ENCODE results near the gene B3GNT4. TPM values are rescaled to one million over a fixed set of nuclear protein-coding genes. Genes with fewer than 3 reads are reported as not detected.
"Not testable (repeated sequence)": the region's sequence is repeated elsewhere in the genome, so short reads cannot be mapped to it uniquely, and the experiment has no call there.

The B3GNT4 gene
- 0.36 and 0.45 TPM in 2 replicates for total RNA-seq

DNA sequence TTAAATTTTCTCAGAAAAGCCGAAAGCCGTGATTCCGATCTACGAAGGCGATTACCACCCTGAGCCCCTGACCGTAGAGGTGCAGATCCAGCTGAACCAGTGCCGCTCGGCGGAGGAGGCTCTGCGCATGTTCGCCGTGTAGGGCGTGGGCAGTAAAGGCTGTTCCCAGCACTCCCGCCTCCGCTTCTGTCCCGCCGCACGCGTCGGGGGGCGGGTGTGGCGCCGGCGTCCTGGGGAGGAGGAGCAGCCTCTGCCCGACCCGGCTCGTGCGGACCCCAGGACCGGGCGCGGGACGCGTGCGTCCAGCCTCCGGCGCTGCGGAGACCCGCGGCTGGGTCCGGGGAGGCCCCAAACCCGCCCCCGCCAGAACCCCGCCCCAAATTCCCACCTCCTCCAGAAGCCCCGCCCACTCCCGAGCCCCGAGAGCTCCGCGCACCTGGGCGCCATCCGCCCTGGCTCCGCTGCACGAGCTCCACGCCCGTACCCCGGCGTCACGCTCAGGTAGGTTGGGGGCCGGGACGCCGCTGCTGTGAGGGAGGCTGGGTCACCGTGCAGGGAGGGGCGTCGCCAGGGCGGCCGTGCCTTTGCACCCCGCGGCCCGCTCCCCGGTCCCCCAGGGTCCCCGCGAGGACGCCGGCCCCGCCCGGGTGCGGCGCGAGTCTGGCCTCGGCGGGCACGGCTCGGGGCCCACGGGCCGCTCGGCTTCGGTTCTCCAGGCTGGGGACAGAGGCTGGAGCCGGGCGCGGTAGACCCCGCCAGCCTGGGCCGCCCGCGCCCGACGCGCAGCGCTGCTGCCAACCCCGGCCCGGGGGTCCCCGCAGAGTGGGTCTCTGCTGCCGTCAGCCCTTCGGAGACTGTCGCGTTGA is at the start of gene B3GNT4:
Gene B3GNT4 (plus strand): TSS at position 409 of the 866 bp plus-strand sequence. CDS start 910 bp downstream, outside the sequence.
- intact Hi-C loops (cut with micrococcal nuclease), result no loop called here

DNA sequence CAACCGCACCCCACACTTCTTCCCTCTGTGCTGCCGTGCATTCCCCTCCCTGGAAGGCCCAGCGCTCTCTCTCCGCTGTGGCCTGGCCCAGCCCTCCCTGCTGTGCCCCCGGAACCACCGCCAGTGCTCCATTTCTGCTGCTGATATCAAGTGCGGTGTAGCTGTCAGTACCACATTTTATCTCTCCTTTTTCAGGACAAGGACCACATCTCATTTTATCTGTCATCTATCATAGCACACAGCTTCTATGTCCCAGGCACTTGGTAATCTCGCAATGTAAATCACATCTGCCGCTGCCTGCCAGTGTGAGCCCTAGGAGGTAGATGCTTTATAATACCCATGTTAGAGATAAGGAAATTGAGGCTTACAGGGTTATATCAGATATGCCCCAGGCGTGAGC is 47.8 kb upstream of the B3GNT4 start:
- intact Hi-C loops (cut with micrococcal nuclease), result no loop called here

- intact Hi-C loops (cut with micrococcal nuclease), result no loop called here
Observed at GRCh38 chr12:122158700-122159285, 44.7 kb upstream of the B3GNT4 start.

DNA sequence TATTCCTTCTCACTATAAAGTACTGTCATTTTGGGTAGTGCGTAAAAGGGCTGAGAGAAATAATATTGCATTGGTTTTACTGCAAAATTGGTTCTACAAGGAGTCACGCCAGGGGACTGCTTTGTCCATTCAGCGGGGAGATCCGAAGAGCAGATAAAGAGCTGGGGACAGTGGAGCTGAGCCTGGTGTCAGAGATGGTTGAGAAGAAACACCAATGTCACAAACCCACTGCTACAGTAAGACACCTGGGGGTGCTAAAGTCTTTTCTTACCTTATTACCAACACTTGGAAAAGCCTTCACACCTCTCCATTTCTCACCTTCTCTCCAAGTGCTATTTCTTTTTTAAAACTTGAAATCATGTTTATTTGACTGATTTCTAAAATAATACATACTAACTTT is 43.6 kb upstream of the B3GNT4 start:
- intact Hi-C loops (cut with micrococcal nuclease), result no loop called here

GRCh38 chr12:122160761-122161160 is 42.7 kb upstream of the B3GNT4 start:
- intact Hi-C loops (cut with micrococcal nuclease), result no loop called here

GRCh38 chr12:122161682-122162081 is 41.8 kb upstream of the B3GNT4 start:
- intact Hi-C loops (cut with micrococcal nuclease), result no loop called here

DNA sequence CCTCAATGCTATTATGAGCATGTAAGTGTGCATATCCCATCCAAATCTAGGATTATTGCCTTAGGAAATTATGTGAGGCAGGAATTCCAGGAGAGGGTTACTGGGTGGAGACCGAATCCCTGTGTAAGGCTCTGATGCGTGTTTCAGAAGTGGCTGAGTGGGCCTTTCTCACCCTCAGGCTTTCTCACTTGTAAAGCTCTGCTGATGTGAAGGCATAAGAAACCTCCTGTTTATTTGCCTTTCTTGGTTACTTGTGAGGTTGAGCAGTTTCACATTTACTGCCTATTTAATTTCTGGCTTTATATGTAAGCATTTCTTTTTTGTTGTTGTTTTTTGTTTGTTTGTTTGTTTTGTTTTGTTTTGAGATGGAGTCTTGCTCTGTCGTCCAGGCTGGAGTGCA is 40.5 kb upstream of the B3GNT4 start:
- intact Hi-C loops (cut with micrococcal nuclease), result no loop called here

- intact Hi-C loops (cut with micrococcal nuclease), result no loop called here
Observed at GRCh38 chr12:122166422-122167349, 36.8 kb upstream of the B3GNT4 start.

GRCh38 chr12:122167356-122167925 is 36.1 kb upstream of the B3GNT4 start:
- intact Hi-C loops (cut with micrococcal nuclease), result no loop called here

- intact Hi-C loops (cut with micrococcal nuclease), result no loop called here
Observed at GRCh38 chr12:122168492-122168891, 35.0 kb upstream of the B3GNT4 start.

DNA sequence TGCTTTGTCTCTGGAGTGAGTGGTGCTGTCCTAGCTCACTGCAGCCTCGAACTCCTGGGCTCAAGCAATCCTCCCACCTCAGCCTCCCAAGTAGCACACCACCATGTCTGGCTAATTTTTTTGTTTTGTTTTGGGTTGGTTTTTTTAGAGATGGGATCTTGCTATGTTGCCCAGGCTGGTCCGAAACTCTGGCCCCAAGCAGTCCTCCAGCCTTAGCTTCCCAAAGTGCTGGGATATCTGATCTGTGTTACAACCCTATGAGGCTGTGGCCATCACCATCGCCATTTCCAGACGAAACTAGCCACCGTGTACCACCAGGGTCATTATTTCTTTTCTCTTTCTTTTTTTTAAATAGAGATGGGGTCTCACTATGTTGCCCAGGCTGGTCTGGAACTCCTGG is 32.1 kb upstream of the B3GNT4 start:
- intact Hi-C loops (cut with micrococcal nuclease), result no loop called here

GRCh38 chr12:122172262-122172939 is 31.1 kb upstream of the B3GNT4 start:
- intact Hi-C loops (cut with micrococcal nuclease), result no loop called here

GRCh38 chr12:122174155-122174845 is 29.2 kb upstream of the B3GNT4 start, which contains the start of gene IL31:
Gene IL31, minus strand, starts transcription at chr12:122174221. Its CDS starts 49 bp downstream, at chr12:122174172.
- intact Hi-C loops (cut with micrococcal nuclease), result no loop called here

DNA sequence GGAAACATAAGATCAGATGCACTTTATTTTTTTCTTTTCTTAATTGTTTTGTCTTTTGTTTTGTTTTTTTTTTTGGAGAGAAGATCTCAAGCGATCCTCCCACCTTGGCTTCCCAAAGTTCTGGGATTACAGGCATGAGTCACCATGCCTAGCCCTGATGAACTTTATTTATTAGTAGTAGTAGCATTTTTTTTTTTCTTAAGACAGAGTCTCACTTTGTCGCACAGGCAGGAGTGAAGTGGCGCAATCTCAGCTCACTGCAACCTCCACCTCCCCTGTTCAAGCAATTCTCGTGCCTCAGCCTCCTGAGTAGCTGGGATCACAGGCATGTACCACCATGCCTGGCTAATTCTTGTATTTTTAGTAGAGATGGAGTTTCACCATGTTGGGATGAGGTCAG is 27.0 kb upstream of the B3GNT4 start:
- intact Hi-C loops (cut with micrococcal nuclease), result not testable (repeated sequence)

GRCh38 chr12:122182887-122183587 is 20.5 kb upstream of the B3GNT4 start, which contains the start of gene LRRC43:
Gene LRRC43, plus strand, starts transcription at chr12:122183123. Its CDS starts 22 bp downstream, at chr12:122183145.
- intact Hi-C loops (cut with micrococcal nuclease), result no loop called here

DNA sequence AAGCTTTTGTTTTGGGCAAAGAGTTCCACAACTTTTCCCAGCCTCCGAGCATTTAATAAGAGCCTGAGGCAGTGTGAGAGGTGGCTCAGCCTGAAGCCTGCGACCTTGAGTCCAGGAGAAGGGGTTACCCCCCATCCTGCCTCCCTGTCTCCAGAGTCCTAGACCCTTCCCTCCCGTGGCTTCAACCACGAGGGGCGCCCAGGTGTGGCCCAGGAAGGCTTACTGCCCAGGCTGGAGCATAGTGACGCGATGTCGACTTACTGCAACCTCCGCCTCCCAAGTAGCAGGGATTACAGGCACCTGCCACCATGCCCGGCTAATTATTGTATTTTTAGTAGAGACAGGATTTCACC is 19.9 kb upstream of the B3GNT4 start:
- intact Hi-C loops (cut with micrococcal nuclease), result no loop called here

DNA sequence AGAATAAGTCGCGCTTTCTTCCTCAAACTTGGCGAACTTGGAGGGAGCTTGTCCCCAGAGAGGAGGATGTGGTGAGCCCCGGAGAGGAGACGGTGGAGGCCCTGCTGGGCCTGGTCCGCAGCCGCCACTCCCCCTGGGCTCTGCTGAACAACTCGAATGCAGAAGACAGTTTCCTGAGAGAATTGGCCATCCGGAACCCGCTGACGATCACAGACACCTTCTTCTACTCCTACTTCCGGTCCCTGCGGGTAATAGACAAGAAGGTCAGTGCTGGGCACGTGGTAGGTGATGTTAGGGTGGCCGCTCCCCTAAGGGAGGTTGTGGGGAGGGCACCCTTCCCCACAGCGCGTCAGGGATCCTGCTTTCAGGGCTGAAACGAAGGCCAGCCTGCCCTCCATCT is 19.0 kb upstream of the B3GNT4 start:
- intact Hi-C loops (cut with micrococcal nuclease), result no loop called here

DNA sequence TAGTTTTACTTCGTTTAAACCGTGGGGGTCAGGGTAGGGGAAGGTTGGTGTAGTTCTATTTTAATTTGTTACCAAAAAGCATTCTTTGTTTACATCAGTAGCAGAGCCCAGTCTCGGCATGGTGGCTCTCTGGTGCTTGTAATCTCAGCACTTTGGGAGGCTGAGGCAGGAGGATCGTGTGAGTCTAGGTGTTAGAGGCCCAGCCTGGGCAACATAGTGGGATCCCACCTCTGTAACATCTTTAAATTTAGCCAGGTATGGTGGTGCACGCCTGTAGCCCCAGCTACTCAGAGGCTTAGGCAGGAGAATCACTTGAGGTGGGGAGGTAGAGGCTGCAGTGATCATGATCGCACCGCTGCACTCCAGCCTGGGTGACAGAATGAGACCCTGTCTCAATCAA is 18.4 kb upstream of the B3GNT4 start:
- intact Hi-C loops (cut with micrococcal nuclease), result no loop called here

DNA sequence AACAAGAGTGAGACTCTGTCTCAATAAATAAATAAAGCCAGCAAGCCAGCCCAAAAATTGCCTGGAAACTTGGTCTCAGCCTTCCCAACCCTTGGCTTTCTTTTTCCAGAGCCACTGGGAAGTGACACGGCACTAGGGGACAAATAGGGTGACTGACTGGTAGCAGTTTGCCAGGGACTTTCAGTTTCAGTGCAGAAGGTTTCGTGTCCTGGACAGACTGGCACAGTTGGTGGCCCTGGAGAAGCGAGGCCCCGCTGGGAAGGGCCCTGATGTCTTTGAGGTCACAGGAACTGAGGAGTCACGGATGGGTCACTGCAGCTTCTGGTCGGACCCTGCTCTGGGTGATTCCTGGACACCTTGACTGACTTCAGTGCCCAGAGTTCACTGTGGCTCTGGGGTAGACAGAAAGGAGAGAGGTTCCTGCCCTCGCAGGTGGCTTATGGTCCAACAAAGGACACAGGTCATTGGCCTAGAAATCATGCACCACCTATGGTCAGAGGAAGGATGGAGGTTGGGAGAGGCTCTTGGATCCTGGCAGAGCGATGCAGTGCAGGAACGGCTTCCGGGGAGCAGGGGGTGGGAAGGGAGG is 17.9 kb upstream of the B3GNT4 start:
- intact Hi-C loops (cut with micrococcal nuclease), result no loop called here
